ENCODE data around the gene DENND1B.

GRCh38 chr1:197677752-197678295 lies 97.5 kb downstream of the DENND1B start:
- TF ChIP-seq CTCF (conservative IDR thresholded peaks at IDR 0.05) (no peak), ZFX (IDR thresholded peaks at IDR 0.05) (no peak)

Data from C4-2B (cell line).